Thoracic aorta (tissue), 2 donors: ENCODE results near the gene NRP2. TPM values are rescaled to one million over a fixed set of nuclear protein-coding genes. Genes with fewer than 3 reads are reported as not detected.

Experiments used
- ATAC-seq: fragments of 150-250 bp; one replicate; pipeline ENCODE4 v1.8.0; 2017; ENCODE audit warnings: low read depth; ENCODE audit not compliant: insufficient number of reproducible peaks, low FRiP score
- DNase-seq: peaks from one replicate; pipeline ENCODE4 v3.0.0-alpha.2; 2020; ENCODE audit warnings: low spot score
- H3K27ac ChIP-seq, 2 donors: fragments of 200-600 bp; sonication (generic); 1 replicate in 1 of 2; 2 replicates in 1 of 2; pipeline ENCODE4 v1.5.1; 2016; ENCODE audit warnings: mild to moderate bottlenecking in 2 of 2, moderate library complexity in 2 of 2
- H3K27me3 ChIP-seq: fragments of 200-600 bp; sonication (generic); replicated peaks from 2 replicates; pipeline ENCODE4 v1.6.0; 2016; ENCODE audit warnings: mild to moderate bottlenecking; ENCODE audit not compliant: insufficient read depth
- H3K36me3 ChIP-seq: fragments of 200-600 bp; sonication (generic); one replicate; pipeline ENCODE4 v1.5.1; 2016
- H3K4me1 ChIP-seq, 2 donors: fragments of 200-600 bp; sonication (generic); 1 replicate in 1 of 2; 2 replicates in 1 of 2; pipeline versions ENCODE4 v1.5.1 to v1.6.0; 2016; ENCODE audit warnings: low read depth in 2 of 2, mild to moderate bottlenecking in 1 of 2; ENCODE audit not compliant: control insufficient read depth in 1 of 2
- H3K4me3 ChIP-seq: fragments of 200-600 bp; sonication (generic); 2 replicates; pipeline ENCODE4 v1.5.1; 2016; ENCODE audit warnings: mild to moderate bottlenecking
- H3K9me3 ChIP-seq: fragments of 200-600 bp; sonication (generic); 2 replicates; pipeline ENCODE4 v1.5.1; 2016
- total RNA-seq, 2 donors: library from RNA; depleted of rRNA; stranded (reverse); fragments of >200 nt; gene quantifications; one replicate each; pipeline versions ENCODE4 v1.1.0 to v1.2.3, GENCODE V29; 2016
- TF ChIP-seq, protein P1 (sequence below): fragments of 200-600 bp; sonication (generic); IDR thresholded peaks from one replicate; pipeline ENCODE4 v1.5.1; 2019; ENCODE audit warnings: antibody characterized with exemption

NRP2 gene
- total RNA-seq, 2 donors from 2014 or later = 73.5 to 75.1 TPM

DNA sequence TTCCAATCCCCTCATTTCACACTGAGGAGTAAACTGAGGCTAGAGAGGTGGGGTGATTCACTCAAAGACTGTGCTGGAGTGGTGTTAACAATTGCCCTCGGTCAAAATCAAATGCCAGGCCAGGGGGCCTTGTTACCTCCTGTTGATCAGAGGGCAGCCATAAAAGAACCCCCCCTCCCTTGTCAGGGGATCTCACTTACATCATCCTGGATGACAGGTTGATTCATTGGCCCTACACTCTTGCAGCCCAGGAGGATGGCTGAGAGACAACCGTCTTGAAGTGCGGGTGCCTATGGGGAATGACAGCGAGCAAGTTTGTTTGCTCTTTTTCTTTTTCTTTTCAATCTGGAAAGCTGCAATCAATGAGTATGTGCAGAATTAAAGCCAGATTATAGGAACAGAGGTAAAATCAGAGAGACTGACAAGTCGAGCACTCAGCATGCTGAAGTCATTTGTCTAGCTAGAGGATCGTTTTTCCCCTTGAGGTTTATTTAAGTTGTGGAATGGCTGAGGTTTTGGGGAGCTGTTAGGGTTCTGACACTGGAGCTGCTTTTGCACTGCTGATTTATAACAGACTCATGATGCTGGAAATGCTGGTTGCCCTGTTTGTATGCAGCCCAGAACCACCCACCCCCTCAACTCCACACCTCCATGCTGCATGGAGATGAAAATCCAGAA lies 26.4 kb upstream of the NRP2 start:
- no peak for DNase-seq
- no peak for ATAC-seq

DNA sequence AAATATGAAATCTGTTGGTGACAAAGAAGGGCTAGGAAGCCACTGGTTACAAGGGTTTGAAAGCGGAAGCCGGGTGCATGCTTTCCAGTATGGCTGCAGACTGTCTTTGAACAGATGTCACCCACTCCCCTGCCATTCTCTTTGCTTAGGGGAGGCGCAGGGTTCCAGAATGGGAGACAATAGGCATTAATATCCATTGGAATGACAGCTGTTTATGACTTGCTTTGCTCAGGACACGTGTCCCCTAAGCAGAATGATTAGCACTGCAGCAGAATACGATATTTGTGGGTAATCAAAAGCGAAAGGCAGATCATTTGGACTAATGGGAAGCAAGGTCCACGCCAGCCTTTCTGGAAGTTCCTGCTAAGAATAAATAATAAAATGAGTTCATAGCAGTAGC lies 25.8 kb upstream of the NRP2 start:
- Histone ChIP-seq H3K36me3 (no peaks in the 10 kb centered on the region), H3K4me1 (peaks cover 3 to 47% of the 10 kb centered on the region in 2 donors), H3K27me3 (no peaks in the 10 kb centered on the region), H3K4me3 (no peak overlapping the region), H3K27ac (no peak overlapping the region), H3K9me3 (no peaks in the 10 kb centered on the region)
- TF ChIP-seq, protein P1, sequence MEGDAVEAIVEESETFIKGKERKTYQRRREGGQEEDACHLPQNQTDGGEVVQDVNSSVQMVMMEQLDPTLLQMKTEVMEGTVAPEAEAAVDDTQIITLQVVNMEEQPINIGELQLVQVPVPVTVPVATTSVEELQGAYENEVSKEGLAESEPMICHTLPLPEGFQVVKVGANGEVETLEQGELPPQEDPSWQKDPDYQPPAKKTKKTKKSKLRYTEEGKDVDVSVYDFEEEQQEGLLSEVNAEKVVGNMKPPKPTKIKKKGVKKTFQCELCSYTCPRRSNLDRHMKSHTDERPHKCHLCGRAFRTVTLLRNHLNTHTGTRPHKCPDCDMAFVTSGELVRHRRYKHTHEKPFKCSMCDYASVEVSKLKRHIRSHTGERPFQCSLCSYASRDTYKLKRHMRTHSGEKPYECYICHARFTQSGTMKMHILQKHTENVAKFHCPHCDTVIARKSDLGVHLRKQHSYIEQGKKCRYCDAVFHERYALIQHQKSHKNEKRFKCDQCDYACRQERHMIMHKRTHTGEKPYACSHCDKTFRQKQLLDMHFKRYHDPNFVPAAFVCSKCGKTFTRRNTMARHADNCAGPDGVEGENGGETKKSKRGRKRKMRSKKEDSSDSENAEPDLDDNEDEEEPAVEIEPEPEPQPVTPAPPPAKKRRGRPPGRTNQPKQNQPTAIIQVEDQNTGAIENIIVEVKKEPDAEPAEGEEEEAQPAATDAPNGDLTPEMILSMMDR = no peak
- ATAC-seq (no peak), DNase-seq (no peak)

More for the DNA sequence above, 26.4 kb upstream of the NRP2 start:
- Histone ChIP-seq H3K27ac (no peak overlapping the region), H3K9me3 (no peaks in the 10 kb centered on the region), H3K36me3 (no peaks in the 10 kb centered on the region), H3K4me3 (no peak overlapping the region), H3K4me1 (peaks cover 3 to 46% of the 10 kb centered on the region in 2 donors), H3K27me3 (no peaks in the 10 kb centered on the region)
- TF ChIP-seq, protein P1 = no peak

DNA sequence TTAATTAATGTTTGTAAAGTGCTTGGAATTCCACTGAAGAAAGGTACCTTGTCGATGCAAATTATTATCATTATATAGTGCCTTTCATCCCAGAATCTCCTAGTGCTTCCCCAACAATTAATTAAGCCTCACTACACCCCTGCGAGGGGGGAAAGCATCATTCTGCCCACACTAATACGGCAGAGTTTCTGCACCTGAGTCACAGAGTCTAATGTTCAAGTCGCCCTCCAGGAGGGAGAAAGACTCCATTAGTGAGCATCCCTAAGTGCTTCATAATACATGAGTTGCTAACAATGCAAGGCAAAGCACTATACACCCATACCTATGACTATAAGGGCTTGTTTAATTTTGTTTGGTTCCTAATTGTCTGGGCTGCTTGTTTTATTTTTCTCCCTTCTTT lies 25.4 kb upstream of the NRP2 start:
- H3K4me3 ChIP-seq = no peak overlapping the region
- ATAC-seq (no peak), DNase-seq (no peak)
- no peaks in the 10 kb centered on the region for H3K27me3 ChIP-seq
- H3K4me1 ChIP-seq = peaks cover 3 to 47% of the 10 kb centered on the region in 2 donors
- no peaks in the 10 kb centered on the region for H3K9me3 ChIP-seq
- TF ChIP-seq, protein P1 = no peak
- H3K27ac ChIP-seq = peak overlapping the region in 1 of 2 donors; percentile 12
- H3K36me3 ChIP-seq = no peaks in the 10 kb centered on the region

DNA sequence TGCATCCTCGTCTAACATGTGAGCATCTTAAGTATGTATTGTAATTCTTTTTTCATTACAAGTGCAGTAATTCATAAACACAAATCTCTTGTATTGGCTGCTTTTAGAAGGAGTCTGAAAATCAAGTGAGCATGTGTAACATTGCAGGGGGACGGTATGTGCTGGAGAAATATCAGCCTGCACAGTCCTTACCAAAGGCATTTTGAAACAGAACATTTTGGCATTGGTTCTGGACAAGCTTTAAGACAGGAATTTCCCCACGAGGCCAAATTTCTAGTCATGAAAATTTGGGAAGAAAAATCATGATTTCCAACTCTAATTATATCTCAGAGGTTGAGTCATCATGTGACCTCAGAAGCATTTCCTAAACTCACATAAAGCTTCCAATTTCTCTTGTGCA lies 24.7 kb upstream of the NRP2 start:
- TF ChIP-seq, protein P1 = no peak
- no peaks in the 10 kb centered on the region for H3K36me3 ChIP-seq
- no peaks in the 10 kb centered on the region for H3K27me3 ChIP-seq
- peak; percentile 50 for ATAC-seq
- no peak for DNase-seq
- peaks cover 3 to 47% of the 10 kb centered on the region in 2 donors for H3K4me1 ChIP-seq
- H3K27ac ChIP-seq = no peak overlapping the region
- H3K4me3 ChIP-seq = no peak overlapping the region
- H3K9me3 ChIP-seq = no peaks in the 10 kb centered on the region

DNA sequence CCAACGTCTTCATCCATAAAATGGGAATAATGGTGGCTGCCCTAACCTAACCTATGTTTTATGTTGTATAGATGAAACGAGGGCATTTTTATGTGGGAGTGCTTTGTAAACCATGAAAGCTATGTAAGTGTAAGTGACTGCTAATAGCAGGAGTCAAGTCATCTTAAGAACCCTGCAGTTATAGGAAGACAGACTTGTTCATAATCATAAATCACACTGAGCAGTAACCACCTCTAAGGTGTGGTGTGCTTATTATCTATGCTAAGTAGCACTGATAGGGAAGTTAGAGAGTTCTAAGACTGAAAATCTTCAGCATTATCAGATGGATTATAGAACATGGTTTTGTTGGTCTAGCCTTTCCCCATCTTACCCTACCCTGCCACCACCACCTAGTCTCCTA lies 24.2 kb upstream of the NRP2 start:
- TF ChIP-seq, protein P1 = no peak
- no peaks in the 10 kb centered on the region for H3K27me3 ChIP-seq
- H3K9me3 ChIP-seq = no peaks in the 10 kb centered on the region
- peaks cover 3 to 47% of the 10 kb centered on the region in 2 donors for H3K4me1 ChIP-seq
- H3K27ac ChIP-seq = no peak overlapping the region
- no peaks in the 10 kb centered on the region for H3K36me3 ChIP-seq
- ATAC-seq (no peak), DNase-seq (no peak)
- no peak overlapping the region for H3K4me3 ChIP-seq
